Transverse colon (tissue), 4 donors: ENCODE results near the gene PRICKLE4.

ENCODE experiments used
- POLR2AphosphoS5 ChIP-seq, 3 donors: sonication (generic); formaldehyde crosslinking; IDR thresholded peaks; one replicate each; pipeline ENCODE4 v1.6.1; 2016; ENCODE audit warnings: antibody characterized with exemption in 3 of 3
- TF ChIP-seq, protein P1 (sequence below), 5 experiments: fragments of 200-600 bp in 3 of 5; fragments of 450-650 bp in 2 of 5; sonication (generic) in 3 of 5; IDR thresholded peaks; 1 replicate in 2 of 5; 2 replicates in 3 of 5; pipeline ENCODE4 v1.5.1; 2016 to 2017; ENCODE audit warnings: antibody characterized with exemption in 5 of 5, inconsistent platforms in 3 of 5, mild to moderate bottlenecking in 2 of 5, moderate library complexity in 1 of 5

DNA sequence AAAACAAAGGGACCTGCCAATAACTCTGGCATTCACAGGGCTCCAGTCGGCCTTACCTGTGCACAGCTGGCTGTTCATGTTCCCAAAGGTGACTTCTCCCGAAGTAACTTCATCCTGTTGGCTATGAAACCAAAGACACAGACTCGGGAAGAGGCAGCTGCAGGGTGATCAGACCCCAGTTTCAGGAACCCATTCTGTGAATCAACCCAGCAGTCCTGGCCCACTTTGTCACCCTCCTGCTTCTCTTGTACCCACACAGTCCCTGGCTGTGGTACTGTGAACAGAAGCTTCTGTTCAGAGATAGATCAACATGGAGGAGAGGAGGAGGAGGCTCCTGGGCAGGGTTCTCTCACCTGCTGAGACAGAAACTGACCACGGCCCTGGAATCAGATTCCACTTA, 24.7 kb upstream of the PRICKLE4 start:
- no peak for TF ChIP-seq POLR2AphosphoS5 (IDR thresholded peaks at IDR 0.05)
- TF ChIP-seq, protein P1, sequence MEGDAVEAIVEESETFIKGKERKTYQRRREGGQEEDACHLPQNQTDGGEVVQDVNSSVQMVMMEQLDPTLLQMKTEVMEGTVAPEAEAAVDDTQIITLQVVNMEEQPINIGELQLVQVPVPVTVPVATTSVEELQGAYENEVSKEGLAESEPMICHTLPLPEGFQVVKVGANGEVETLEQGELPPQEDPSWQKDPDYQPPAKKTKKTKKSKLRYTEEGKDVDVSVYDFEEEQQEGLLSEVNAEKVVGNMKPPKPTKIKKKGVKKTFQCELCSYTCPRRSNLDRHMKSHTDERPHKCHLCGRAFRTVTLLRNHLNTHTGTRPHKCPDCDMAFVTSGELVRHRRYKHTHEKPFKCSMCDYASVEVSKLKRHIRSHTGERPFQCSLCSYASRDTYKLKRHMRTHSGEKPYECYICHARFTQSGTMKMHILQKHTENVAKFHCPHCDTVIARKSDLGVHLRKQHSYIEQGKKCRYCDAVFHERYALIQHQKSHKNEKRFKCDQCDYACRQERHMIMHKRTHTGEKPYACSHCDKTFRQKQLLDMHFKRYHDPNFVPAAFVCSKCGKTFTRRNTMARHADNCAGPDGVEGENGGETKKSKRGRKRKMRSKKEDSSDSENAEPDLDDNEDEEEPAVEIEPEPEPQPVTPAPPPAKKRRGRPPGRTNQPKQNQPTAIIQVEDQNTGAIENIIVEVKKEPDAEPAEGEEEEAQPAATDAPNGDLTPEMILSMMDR (IDR thresholded peaks at IDR 0.05) = no peak
